ENCODE measurements around the gene KCNQ5.

The KCNQ5 gene

GRCh38 chr6:72703093-72703492, 81.2 kb downstream of the KCNQ5 start:
- H4K91ac ChIP-seq (ENCODE audit: low read depth, low read length), result no peak overlapping the region
- WGBS (ENCODE audit: extremely low coverage, insufficient coverage, insufficient read length), result no CpG with 5 or more reads among the region's 2 CpGs

GRCh38 chr6:72704979-72705378, 83.1 kb downstream of the KCNQ5 start:
- Histone ChIP-seq H2AK5ac (ENCODE audit: low read length) (no peak overlapping the region), H3K4me2 (ENCODE audit: low read length) (no peak overlapping the region), H2AFZ (ENCODE audit: insufficient read depth, low read length, poor library complexity) (no peak overlapping the region), H4K91ac (ENCODE audit: low read depth, low read length) (no peak overlapping the region), H4K8ac (ENCODE audit: low read depth, low read length) (no peak overlapping the region), H2BK12ac (ENCODE audit: low read length) (no peak overlapping the region), H3K14ac (ENCODE audit: low read length) (no peak overlapping the region), H3K23ac (ENCODE audit: low read length) (no peak overlapping the region), H3K4me3 (ENCODE audit: low read depth, low read length) (no peak overlapping the region), H3K9me3 (ENCODE audit: insufficient read depth, low read depth, low read length) (no peaks in the 10 kb centered on the region), H3K4me1 (ENCODE audit: control insufficient read depth in 1 of 2, insufficient read depth in 2 of 2, low read length in 2 of 2) (peaks cover 0 to 2% of the 10 kb centered on the region in 2 experiments), H3K27ac (ENCODE audit: low read depth, low read length) (no peak overlapping the region), H3K36me3 (ENCODE audit: control insufficient read depth in 1 of 2, insufficient read depth in 2 of 2, low read length in 2 of 2) (peaks cover 0 to 2% of the 10 kb centered on the region in 2 experiments), H3K79me2 (ENCODE audit: control insufficient read depth, insufficient read depth, low read length, poor library complexity) (no peaks in the 10 kb centered on the region), H3K9ac (ENCODE audit: low read length) (no peak overlapping the region), H3K79me1 (ENCODE audit: low read length) (no peaks in the 10 kb centered on the region), H2BK5ac (ENCODE audit: low read depth, low read length, poor library complexity) (no peak overlapping the region), H4K12ac (ENCODE audit: low read depth, low read length) (no peak overlapping the region), H3K4ac (ENCODE audit: low read depth, low read length) (no peak overlapping the region), H3K18ac (ENCODE audit: low read length) (no peak overlapping the region), H2BK120ac (ENCODE audit: insufficient read depth, low read length, poor library complexity) (no peak overlapping the region), H3K27me3 (ENCODE audit: insufficient read depth, low read length) (no peaks in the 10 kb centered on the region)
- no CpG with 5 or more reads among the region's 4 CpGs for WGBS (ENCODE audit: extremely low coverage, insufficient coverage, insufficient read length)
- DNase-seq, result peak in 1 of 2 donors; percentile 27

More at GRCh38 chr6:72703093-72703492, 81.2 kb downstream of the KCNQ5 start:
- Histone ChIP-seq H3K23ac (ENCODE audit: low read length) (no peak overlapping the region), H3K36me3 (ENCODE audit: control insufficient read depth in 1 of 2, insufficient read depth in 2 of 2, low read length in 2 of 2) (peaks cover 0 to 2% of the 10 kb centered on the region in 2 experiments), H3K79me1 (ENCODE audit: low read length) (no peaks in the 10 kb centered on the region), H2BK12ac (ENCODE audit: low read length) (no peak overlapping the region), H2BK120ac (ENCODE audit: insufficient read depth, low read length, poor library complexity) (no peak overlapping the region), H3K4me3 (ENCODE audit: low read depth, low read length) (no peak overlapping the region), H3K14ac (ENCODE audit: low read length) (no peak overlapping the region), H3K27ac (ENCODE audit: low read depth, low read length) (no peak overlapping the region), H3K18ac (ENCODE audit: low read length) (no peak overlapping the region), H3K9ac (ENCODE audit: low read length) (no peak overlapping the region), H4K12ac (ENCODE audit: low read depth, low read length) (no peak overlapping the region), H3K27me3 (ENCODE audit: insufficient read depth, low read length) (no peaks in the 10 kb centered on the region), H2AK5ac (ENCODE audit: low read length) (no peak overlapping the region), H3K4ac (ENCODE audit: low read depth, low read length) (no peak overlapping the region), H3K4me1 (ENCODE audit: control insufficient read depth in 1 of 2, insufficient read depth in 2 of 2, low read length in 2 of 2) (peaks cover 0 to 2% of the 10 kb centered on the region in 2 experiments), H3K79me2 (ENCODE audit: control insufficient read depth, insufficient read depth, low read length, poor library complexity) (no peaks in the 10 kb centered on the region), H4K8ac (ENCODE audit: low read depth, low read length) (no peak overlapping the region), H3K4me2 (ENCODE audit: low read length) (no peak overlapping the region), H3K9me3 (ENCODE audit: insufficient read depth, low read depth, low read length) (no peaks in the 10 kb centered on the region), H2AFZ (ENCODE audit: insufficient read depth, low read length, poor library complexity) (no peak overlapping the region), H2BK5ac (ENCODE audit: low read depth, low read length, poor library complexity) (no peak overlapping the region)
- no peak for DNase-seq

- Histone ChIP-seq H4K8ac (ENCODE audit: low read depth, low read length) (no peak overlapping the region), H3K9ac (ENCODE audit: low read length) (no peak overlapping the region), H4K12ac (ENCODE audit: low read depth, low read length) (no peak overlapping the region), H3K27me3 (ENCODE audit: insufficient read depth, low read length) (no peaks in the 10 kb centered on the region), H3K79me1 (ENCODE audit: low read length) (no peaks in the 10 kb centered on the region), H3K4me1 (ENCODE audit: control insufficient read depth in 1 of 2, insufficient read depth in 2 of 2, low read length in 2 of 2) (no peaks in the 10 kb centered on the region), H2BK5ac (ENCODE audit: low read depth, low read length, poor library complexity) (no peak overlapping the region), H3K4me3 (ENCODE audit: low read depth, low read length) (no peak overlapping the region), H2AK5ac (ENCODE audit: low read length) (no peak overlapping the region), H3K4ac (ENCODE audit: low read depth, low read length) (no peak overlapping the region), H2BK12ac (ENCODE audit: low read length) (no peak overlapping the region), H3K23ac (ENCODE audit: low read length) (no peak overlapping the region), H4K91ac (ENCODE audit: low read depth, low read length) (no peak overlapping the region), H3K27ac (ENCODE audit: low read depth, low read length) (no peak overlapping the region), H2AFZ (ENCODE audit: insufficient read depth, low read length, poor library complexity) (no peak overlapping the region), H3K9me3 (ENCODE audit: insufficient read depth, low read depth, low read length) (no peaks in the 10 kb centered on the region), H3K18ac (ENCODE audit: low read length) (no peak overlapping the region), H3K79me2 (ENCODE audit: control insufficient read depth, insufficient read depth, low read length, poor library complexity) (no peaks in the 10 kb centered on the region), H2BK120ac (ENCODE audit: insufficient read depth, low read length, poor library complexity) (no peak overlapping the region), H3K14ac (ENCODE audit: low read length) (no peak overlapping the region), H3K36me3 (ENCODE audit: control insufficient read depth in 1 of 2, insufficient read depth in 2 of 2, low read length in 2 of 2) (no peaks in the 10 kb centered on the region), H3K4me2 (ENCODE audit: low read length) (no peak overlapping the region)
- no peak for DNase-seq
- WGBS (ENCODE audit: extremely low coverage, insufficient coverage, insufficient read length), result no CpG with 5 or more reads among the region's 1 CpG
Observed at GRCh38 chr6:72709431-72709830, 87.6 kb downstream of the KCNQ5 start.

DNA sequence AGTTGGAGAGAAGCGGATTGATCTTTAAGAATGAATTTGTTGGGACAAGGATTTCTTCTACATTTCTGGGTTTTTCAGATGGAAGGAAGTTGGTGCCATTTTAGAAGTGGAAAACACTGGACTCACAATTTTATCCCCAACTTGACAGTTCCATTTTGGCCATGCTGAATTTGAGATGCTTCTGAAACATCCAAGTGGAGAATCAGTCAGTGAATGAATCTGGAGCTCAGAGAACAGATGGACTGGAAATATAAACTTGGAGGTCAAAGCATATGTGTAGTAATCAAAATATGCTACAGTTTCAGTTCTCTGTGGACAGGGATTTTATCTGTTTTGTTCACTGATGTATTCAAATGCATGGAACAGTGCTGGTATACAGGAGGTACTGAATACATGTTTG, 89.9 kb downstream of the KCNQ5 start:
- no peak overlapping the region for H3K9ac ChIP-seq (ENCODE audit: low read length)
- H3K4me3 ChIP-seq (ENCODE audit: low read depth, low read length), result no peak overlapping the region
- H4K91ac ChIP-seq (ENCODE audit: low read depth, low read length), result no peak overlapping the region
- no peaks in the 10 kb centered on the region for H3K79me2 ChIP-seq (ENCODE audit: control insufficient read depth, insufficient read depth, low read length, poor library complexity)
- H3K79me1 ChIP-seq (ENCODE audit: low read length), result no peaks in the 10 kb centered on the region
- H2AK5ac ChIP-seq (ENCODE audit: low read length), result no peak overlapping the region
- H2BK120ac ChIP-seq (ENCODE audit: insufficient read depth, low read length, poor library complexity), result no peak overlapping the region
- no peak overlapping the region for H3K27ac ChIP-seq (ENCODE audit: low read depth, low read length)
- H2BK5ac ChIP-seq (ENCODE audit: low read depth, low read length, poor library complexity), result no peak overlapping the region
- WGBS (ENCODE audit: extremely low coverage, insufficient coverage, insufficient read length), result no CpG with 5 or more reads among the region's 1 CpG
- no peak overlapping the region for H2BK12ac ChIP-seq (ENCODE audit: low read length)
- no peak overlapping the region for H3K18ac ChIP-seq (ENCODE audit: low read length)
- H3K23ac ChIP-seq (ENCODE audit: low read length), result no peak overlapping the region
- H3K36me3 ChIP-seq (ENCODE audit: control insufficient read depth in 1 of 2, insufficient read depth in 2 of 2, low read length in 2 of 2), result no peaks in the 10 kb centered on the region
- H3K27me3 ChIP-seq (ENCODE audit: insufficient read depth, low read length), result no peaks in the 10 kb centered on the region
- no peak overlapping the region for H2AFZ ChIP-seq (ENCODE audit: insufficient read depth, low read length, poor library complexity)
- DNase-seq, result no peak
- H4K12ac ChIP-seq (ENCODE audit: low read depth, low read length), result no peak overlapping the region
- H3K4ac ChIP-seq (ENCODE audit: low read depth, low read length), result no peak overlapping the region
- no peaks in the 10 kb centered on the region for H3K4me1 ChIP-seq (ENCODE audit: control insufficient read depth in 1 of 2, insufficient read depth in 2 of 2, low read length in 2 of 2)
- no peak overlapping the region for H4K8ac ChIP-seq (ENCODE audit: low read depth, low read length)
- H3K14ac ChIP-seq (ENCODE audit: low read length), result no peak overlapping the region
- no peaks in the 10 kb centered on the region for H3K9me3 ChIP-seq (ENCODE audit: insufficient read depth, low read depth, low read length)
- no peak overlapping the region for H3K4me2 ChIP-seq (ENCODE audit: low read length)
